Stimulated activated CD4-positive, alpha-beta T cell treated with anti-CD3 and anti-CD28 coated beads, Interleukin-15, amount 100 ng/mL, for 1 hour (primary cell): ENCODE data around the gene SKI.
A peak's percentile ranks its signal among the peaks of the same experiment; 100 is the strongest.
"Not testable (repeated sequence)": the region's sequence is repeated elsewhere in the genome, so short reads cannot be mapped to it uniquely, and the experiment has no call there.

Experiments used
- DNase-seq, 2 donors: peaks; one replicate each; pipeline ENCODE4 v3.0.0-alpha.2; 2020; ENCODE audit warnings: low read depth in 1 of 2, low spot score in 1 of 2

SKI gene

GRCh38 chr1:2290595-2291510 lies 62.7 kb downstream of the SKI start:
- DNase-seq = peak; percentile 58 to 59

- no peak for DNase-seq
Measured at GRCh38 chr1:2291577-2291976, 63.5 kb downstream of the SKI start.

GRCh38 chr1:2292725-2293450 lies 64.8 kb downstream of the SKI start:
- no peak for DNase-seq

- DNase-seq = no peak
Measured at GRCh38 chr1:2294033-2294724, 66.1 kb downstream of the SKI start.

GRCh38 chr1:2294725-2295078 lies 66.6 kb downstream of the SKI start:
- DNase-seq = no peak

- DNase-seq = no peak
Measured at GRCh38 chr1:2295526-2295925, 67.4 kb downstream of the SKI start.

GRCh38 chr1:2296211-2296610 lies 68.1 kb downstream of the SKI start:
- not testable (repeated sequence) for DNase-seq

- DNase-seq = no peak
Measured at GRCh38 chr1:2296614-2297013, 68.5 kb downstream of the SKI start.

- DNase-seq = no peak
Measured at GRCh38 chr1:2297246-2298011, 69.3 kb downstream of the SKI start.

GRCh38 chr1:2298685-2299084 lies 70.6 kb downstream of the SKI start:
- no peak for DNase-seq

GRCh38 chr1:2299131-2299627 lies 71.1 kb downstream of the SKI start:
- no peak for DNase-seq

GRCh38 chr1:2300004-2300771 lies 72.1 kb downstream of the SKI start:
- peak; percentile 53 to 56 for DNase-seq

GRCh38 chr1:2300851-2301606 lies 72.9 kb downstream of the SKI start:
- peak; percentile 54 to 92 for DNase-seq

GRCh38 chr1:2301607-2302291 lies 73.6 kb downstream of the SKI start:
- no peak for DNase-seq

GRCh38 chr1:2302292-2302925 lies 74.3 kb downstream of the SKI start:
- no peak for DNase-seq

- no peak for DNase-seq
Measured at GRCh38 chr1:2303016-2303775, 75.1 kb downstream of the SKI start.

GRCh38 chr1:2303781-2304180 lies 75.7 kb downstream of the SKI start:
- DNase-seq = no peak

- DNase-seq = no peak
Measured at GRCh38 chr1:2304282-2304681, 76.2 kb downstream of the SKI start.
